Transverse colon (tissue), 4 donors: Measurements from ENCODE around the gene JCAD. TPM values are rescaled to one million over a fixed set of nuclear protein-coding genes. Genes with fewer than 3 reads are reported as not detected.
A peak's percentile ranks its signal among the peaks of the same experiment; 100 is the strongest.

Experiments
- DNase-seq: peaks from one replicate; pipeline ENCODE4 v3.0.0-alpha.2; 2019
- H3K27ac ChIP-seq, 4 donors: fragments of 200-600 bp; sonication (generic); 2 replicates each; pipeline ENCODE4 v1.5.1; 2016 to 2018; ENCODE audit warnings: inconsistent platforms in 4 of 4
- H3K27me3 ChIP-seq: fragments of 200-600 bp; sonication (generic); 2 replicates; pipeline ENCODE4 v1.5.1; 2017; ENCODE audit warnings: inconsistent platforms
- H3K36me3 ChIP-seq, 4 donors: fragments of 200-600 bp; sonication (generic); 2 replicates each; pipeline ENCODE4 v1.5.1; 2017 to 2019; ENCODE audit warnings: inconsistent platforms in 4 of 4
- H3K4me1 ChIP-seq, 4 donors: fragments of 200-600 bp; sonication (generic); 2 replicates each; pipeline ENCODE4 v1.5.1; 2017 to 2020; ENCODE audit warnings: inconsistent platforms in 4 of 4
- H3K4me3 ChIP-seq, 4 donors: fragments of 200-600 bp; sonication (generic); 1 replicate in 1 of 4; 2 replicates in 3 of 4; pipeline versions ENCODE4 v1.5.1 to v1.6.1; 2017 to 2019; ENCODE audit warnings: inconsistent platforms in 4 of 4
- H3K9me3 ChIP-seq, 2 donors: fragments of 200-600 bp; sonication (generic); 2 replicates each; pipeline ENCODE4 v1.5.1; 2017 to 2019; ENCODE audit warnings: inconsistent platforms in 2 of 2
- EP300 ChIP-seq: sonication (generic); formaldehyde crosslinking; IDR thresholded peaks from one replicate; pipeline ENCODE4 v1.6.1; 2017; ENCODE audit warnings: antibody characterized with exemption, low read depth
- POLR2A ChIP-seq: fragments of 450-650 bp; IDR thresholded peaks from one replicate; pipeline ENCODE4 v1.6.1; 2016; ENCODE audit warnings: antibody characterized with exemption, mild to moderate bottlenecking, moderate library complexity
- POLR2AphosphoS5 ChIP-seq, 3 donors: sonication (generic); formaldehyde crosslinking; IDR thresholded peaks; one replicate each; pipeline ENCODE4 v1.6.1; 2016; ENCODE audit warnings: antibody characterized with exemption in 3 of 3
- WGBS, 2 donors: methylation state at CpG; one replicate each; pipeline ENCODE4 v1.1.5; 2018; ENCODE audit warnings: low coverage in 1 of 2; 5-methylcytosine and 5-hydroxymethylcytosine counted together
- in situ Hi-C, 4 donors: fragments of 200-750 bp; cut with MboI; loops; one replicate each; pipeline versions ENCODE4 v1.15.0 to v1.15.1; 2017; ENCODE audit warnings: low sequenced_read_pairs in 3 of 4, low pct_ligation_motif_present in 1 of 4, low pct_unique_long_range_greater_than_20kb in 1 of 4
- intact Hi-C: fragments of 100-400 bp; cut with DNase I; formaldehyde crosslinking; loops from one replicate; pipeline ENCODE4 v1.15.1; 2023; ENCODE audit warnings: low total_unique reads
- total RNA-seq, 4 donors: library from RNA; depleted of rRNA; stranded (reverse); fragments of >200 nt; gene quantifications; one replicate each; pipeline ENCODE4 v1.1.0, GENCODE V29; 2016
- TF ChIP-seq, protein P1 (sequence below), 5 experiments: fragments of 200-600 bp in 3 of 5; fragments of 450-650 bp in 2 of 5; sonication (generic) in 3 of 5; IDR thresholded peaks; 1 replicate in 2 of 5; 2 replicates in 3 of 5; pipeline ENCODE4 v1.5.1; 2016 to 2017; ENCODE audit warnings: antibody characterized with exemption in 5 of 5, inconsistent platforms in 3 of 5, mild to moderate bottlenecking in 2 of 5, moderate library complexity in 1 of 5

The JCAD gene
- total RNA-seq, 4 donors from 2014 or later, result 13.0 to 40.8 (median 19.9) TPM

DNA sequence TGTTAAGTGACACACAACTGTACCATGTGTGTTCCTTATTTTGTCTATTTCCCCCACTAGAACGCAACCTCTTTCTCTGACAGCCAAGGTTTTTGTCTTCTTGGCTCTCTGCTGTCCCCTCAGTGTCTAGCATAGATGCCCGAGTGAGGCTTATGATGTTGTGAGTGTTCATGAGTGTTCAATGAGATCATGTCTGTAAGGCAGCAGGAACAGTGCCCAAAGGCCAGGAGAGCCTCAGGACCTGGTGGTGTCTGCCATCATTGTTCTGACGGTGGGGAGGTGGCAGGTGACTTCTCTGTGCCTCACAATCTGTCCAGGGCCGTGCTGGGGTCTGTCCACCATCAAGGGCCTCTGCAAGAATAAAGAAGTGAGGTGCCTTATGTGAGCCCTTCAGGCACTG, 66.5 kb downstream of the JCAD start:
- H3K4me3 ChIP-seq, result no peak overlapping the region
- in situ Hi-C loops (loop anchor here in 3 of 4 donors (10.0 to 25.0 kb wide), 3 partner anchors 242 to 252 kb away; no protein-coding TSS in a partner anchor), intact Hi-C loops (no loop called here)
- peak overlapping the region in 3 of 4 donors; percentile 35 to 77 (median 51) for H3K27ac ChIP-seq
- TF ChIP-seq EP300, result no peak
- TF ChIP-seq, protein P1, sequence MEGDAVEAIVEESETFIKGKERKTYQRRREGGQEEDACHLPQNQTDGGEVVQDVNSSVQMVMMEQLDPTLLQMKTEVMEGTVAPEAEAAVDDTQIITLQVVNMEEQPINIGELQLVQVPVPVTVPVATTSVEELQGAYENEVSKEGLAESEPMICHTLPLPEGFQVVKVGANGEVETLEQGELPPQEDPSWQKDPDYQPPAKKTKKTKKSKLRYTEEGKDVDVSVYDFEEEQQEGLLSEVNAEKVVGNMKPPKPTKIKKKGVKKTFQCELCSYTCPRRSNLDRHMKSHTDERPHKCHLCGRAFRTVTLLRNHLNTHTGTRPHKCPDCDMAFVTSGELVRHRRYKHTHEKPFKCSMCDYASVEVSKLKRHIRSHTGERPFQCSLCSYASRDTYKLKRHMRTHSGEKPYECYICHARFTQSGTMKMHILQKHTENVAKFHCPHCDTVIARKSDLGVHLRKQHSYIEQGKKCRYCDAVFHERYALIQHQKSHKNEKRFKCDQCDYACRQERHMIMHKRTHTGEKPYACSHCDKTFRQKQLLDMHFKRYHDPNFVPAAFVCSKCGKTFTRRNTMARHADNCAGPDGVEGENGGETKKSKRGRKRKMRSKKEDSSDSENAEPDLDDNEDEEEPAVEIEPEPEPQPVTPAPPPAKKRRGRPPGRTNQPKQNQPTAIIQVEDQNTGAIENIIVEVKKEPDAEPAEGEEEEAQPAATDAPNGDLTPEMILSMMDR (IDR thresholded peaks at IDR 0.05), result no peak
- TF ChIP-seq POLR2A, result no peak
- no peak for TF ChIP-seq POLR2AphosphoS5 (IDR thresholded peaks at IDR 0.05)
- no peaks in the 10 kb centered on the region for H3K36me3 ChIP-seq
- 80 to 91% methylated on average over 1 to 4 of the region's 4 CpGs for WGBS, 2 donors
- no peak for DNase-seq
- no peaks in the 10 kb centered on the region for H3K4me1 ChIP-seq
- no peaks in the 10 kb centered on the region for H3K9me3 ChIP-seq
- H3K27me3 ChIP-seq, result no peaks in the 10 kb centered on the region

DNA sequence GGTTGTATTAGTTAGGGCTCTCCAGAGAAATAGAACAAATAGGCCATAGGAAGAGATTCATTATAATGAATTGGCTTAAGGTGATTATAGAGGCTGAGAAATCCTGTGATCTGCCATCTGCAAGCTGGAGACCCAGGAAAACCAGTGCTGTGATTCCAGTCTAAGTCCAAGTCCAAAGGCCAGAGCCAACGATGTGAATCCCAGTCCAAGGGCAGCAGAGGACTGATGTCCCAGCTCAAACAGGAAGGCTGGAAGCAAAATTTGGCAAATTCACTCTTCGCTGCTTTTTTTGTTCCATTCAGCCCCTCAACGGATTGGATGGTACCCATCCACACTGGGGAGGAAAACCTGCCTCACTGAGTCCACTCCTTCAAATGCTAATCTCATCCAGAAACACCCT, 68.0 kb downstream of the JCAD start:
- TF ChIP-seq EP300 (no peak), POLR2AphosphoS5 (IDR thresholded peaks at IDR 0.05) (no peak), POLR2A (no peak)
- TF ChIP-seq, protein P1 (IDR thresholded peaks at IDR 0.05), result no peak
- Histone ChIP-seq H3K4me1 (no peaks in the 10 kb centered on the region), H3K27me3 (no peaks in the 10 kb centered on the region), H3K27ac (no peak overlapping the region), H3K4me3 (no peak overlapping the region), H3K9me3 (no peaks in the 10 kb centered on the region), H3K36me3 (no peaks in the 10 kb centered on the region)
- 75% methylated on average over 3 of the region's 3 CpGs; no CpG with 5 or more reads in 1 of the 2 donors for WGBS, 2 donors
- DNase-seq, result no peak
- intact Hi-C loops, result no loop called here
- in situ Hi-C loops, result loop anchor here in 3 of 4 donors (10.0 to 25.0 kb wide), 3 partner anchors 243 to 253 kb away; no protein-coding TSS in a partner anchor

DNA sequence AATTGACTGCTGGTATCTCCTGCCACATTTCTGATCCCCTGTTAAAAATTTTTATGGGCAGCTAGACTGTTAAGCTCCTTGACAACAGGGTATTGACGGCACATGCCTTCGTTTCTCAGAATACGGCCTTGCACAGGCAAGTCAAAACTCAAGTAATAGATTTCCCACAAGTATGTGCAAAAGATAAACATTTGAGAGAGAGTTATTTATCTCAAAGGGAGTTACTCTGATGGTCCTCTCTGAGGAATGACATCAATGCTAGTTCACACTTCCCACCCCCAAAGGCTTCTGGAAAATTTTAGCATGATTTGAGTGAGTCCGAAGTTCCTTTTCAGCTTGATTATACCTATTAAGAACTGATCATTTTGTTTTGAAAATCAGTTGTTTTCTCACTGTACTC, 71.9 kb downstream of the JCAD start:
- DNase-seq, result no peak
- no peaks in the 10 kb centered on the region for H3K36me3 ChIP-seq
- H3K9me3 ChIP-seq, result peaks cover 0 to 7% of the 10 kb centered on the region in 2 donors
- TF ChIP-seq, protein P1 (IDR thresholded peaks at IDR 0.05), result no peak
- TF ChIP-seq EP300 (no peak), POLR2A (no peak), POLR2AphosphoS5 (IDR thresholded peaks at IDR 0.05) (no peak)
- intact Hi-C loops, result no loop called here
- H3K27me3 ChIP-seq, result no peaks in the 10 kb centered on the region
- no peak overlapping the region for H3K4me3 ChIP-seq
- no peak overlapping the region for H3K27ac ChIP-seq
- H3K4me1 ChIP-seq, result no peaks in the 10 kb centered on the region
- in situ Hi-C loops, result loop anchor here in 1 of 4 donors (25.0 kb wide), 1 partner anchor 250 kb away; no protein-coding TSS in a partner anchor
- 62 to 84% methylated on average over 4 of the region's 4 CpGs for WGBS, 2 donors

DNA sequence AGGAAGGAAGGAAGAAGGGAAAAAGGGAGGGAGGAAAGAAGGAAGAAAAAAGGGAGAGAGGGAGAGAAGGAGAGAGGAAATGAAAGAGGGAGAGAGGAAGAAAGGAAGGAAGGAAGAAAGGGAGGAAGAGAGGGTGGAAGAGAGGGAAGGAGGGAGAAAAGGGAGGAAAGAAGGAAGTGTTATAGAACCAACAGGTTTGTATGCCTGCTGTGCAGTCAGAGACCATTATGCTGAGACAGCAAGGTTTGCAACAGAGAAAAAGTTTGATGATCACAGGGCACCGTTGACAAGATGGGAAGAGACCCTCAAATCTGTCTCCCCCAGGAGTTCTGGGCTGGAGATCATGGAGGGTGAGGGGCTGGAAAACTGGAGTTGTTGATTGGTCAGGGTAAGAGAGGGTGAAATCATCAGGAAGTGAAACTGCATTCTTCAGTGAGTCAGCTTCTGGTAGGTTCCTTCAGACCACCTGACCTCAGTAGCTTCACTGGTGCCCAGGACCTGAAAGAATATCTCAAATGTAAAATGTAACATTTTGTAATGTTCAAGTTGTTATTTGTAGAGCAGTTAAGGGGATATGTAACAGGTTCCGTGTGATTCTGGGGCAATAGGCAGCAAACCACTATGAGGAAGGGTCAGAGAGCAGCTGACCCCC, 76.3 kb downstream of the JCAD start:
- H3K27ac ChIP-seq, result no peak overlapping the region
- no peak overlapping the region for H3K4me3 ChIP-seq
- H3K36me3 ChIP-seq, result no peaks in the 10 kb centered on the region
- H3K9me3 ChIP-seq, result peaks cover 0 to 7% of the 10 kb centered on the region in 2 donors
- 49 to 89% methylated on average over 2 of the region's 2 CpGs for whole genome bisulfite sequencing, 2 donors
- intact Hi-C loops (no loop called here), in situ Hi-C loops (loop anchor here in 1 of 4 donors (25.0 kb wide), 1 partner anchor 254 kb away; no protein-coding TSS in a partner anchor)
- TF ChIP-seq POLR2A (no peak), POLR2AphosphoS5 (IDR thresholded peaks at IDR 0.05) (no peak), EP300 (no peak)
- TF ChIP-seq, protein P1 (IDR thresholded peaks at IDR 0.05), result no peak
- DNase-seq, result no peak
- H3K4me1 ChIP-seq, result no peaks in the 10 kb centered on the region
- H3K27me3 ChIP-seq, result no peaks in the 10 kb centered on the region
